Kasumi-1 (cell line): ENCODE measurements around the gene ASCC1.

Experiments
- DNase-seq, 2 experiments: peaks; one replicate each; lab custom pipeline; 2025; lab: John Stamatoyannopoulos, UW

The ASCC1 gene

DNA sequence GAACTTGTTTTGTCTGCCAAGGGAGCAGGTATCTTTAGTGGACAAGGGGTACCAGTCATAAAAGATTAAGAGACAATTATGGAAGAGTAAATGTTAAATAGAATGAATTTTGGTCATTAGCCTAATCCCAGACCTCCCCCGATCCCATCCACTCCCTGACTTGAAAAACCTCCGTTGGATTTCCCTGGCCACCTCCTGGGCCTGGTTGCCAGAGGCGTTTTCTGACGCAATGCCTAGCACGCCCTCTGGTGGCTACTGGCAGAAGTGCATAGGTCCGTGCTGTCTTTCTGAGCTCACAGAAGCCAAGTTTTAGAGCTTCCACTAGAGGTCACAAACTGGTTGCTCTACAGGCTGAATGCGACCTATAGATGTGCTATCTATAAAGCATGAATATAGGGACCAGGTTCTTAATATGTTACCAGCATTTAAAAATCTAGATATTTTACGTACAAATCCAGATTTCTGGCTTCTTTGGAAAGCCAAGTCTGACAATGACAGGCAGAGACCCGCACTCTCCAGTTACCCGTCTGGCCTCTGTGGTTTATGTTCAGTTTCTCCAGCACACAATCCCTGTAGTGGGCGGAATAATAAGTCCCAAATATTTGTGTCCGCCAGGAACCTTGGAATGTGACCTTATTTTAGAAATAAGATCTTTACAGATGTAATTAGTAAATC is 167.5 kb downstream of the ASCC1 start:
- peak; percentile 98 for DNase-seq
